ENCODE results near the gene NPR3.

NPR3 gene

DNA sequence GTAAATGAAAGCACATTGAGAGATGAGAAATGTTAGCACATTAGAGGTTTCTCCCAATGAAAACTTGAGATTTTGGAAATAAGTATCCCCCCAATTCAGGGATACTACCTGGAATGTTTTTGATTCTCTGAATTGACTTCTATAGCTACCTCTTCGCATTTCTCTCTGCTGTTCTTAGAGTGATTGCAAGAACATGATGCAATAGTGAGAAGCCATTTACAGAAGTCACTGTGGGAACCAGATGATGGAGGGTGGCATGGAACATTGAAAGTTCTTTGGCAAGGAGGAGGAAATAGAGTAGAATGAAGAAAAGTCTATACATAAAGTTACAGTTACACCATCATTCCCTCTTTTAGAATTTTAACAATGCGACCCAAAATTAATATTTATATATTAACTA is 9.2 kb downstream of the NPR3 start:
- TF ChIP-seq, protein P1, sequence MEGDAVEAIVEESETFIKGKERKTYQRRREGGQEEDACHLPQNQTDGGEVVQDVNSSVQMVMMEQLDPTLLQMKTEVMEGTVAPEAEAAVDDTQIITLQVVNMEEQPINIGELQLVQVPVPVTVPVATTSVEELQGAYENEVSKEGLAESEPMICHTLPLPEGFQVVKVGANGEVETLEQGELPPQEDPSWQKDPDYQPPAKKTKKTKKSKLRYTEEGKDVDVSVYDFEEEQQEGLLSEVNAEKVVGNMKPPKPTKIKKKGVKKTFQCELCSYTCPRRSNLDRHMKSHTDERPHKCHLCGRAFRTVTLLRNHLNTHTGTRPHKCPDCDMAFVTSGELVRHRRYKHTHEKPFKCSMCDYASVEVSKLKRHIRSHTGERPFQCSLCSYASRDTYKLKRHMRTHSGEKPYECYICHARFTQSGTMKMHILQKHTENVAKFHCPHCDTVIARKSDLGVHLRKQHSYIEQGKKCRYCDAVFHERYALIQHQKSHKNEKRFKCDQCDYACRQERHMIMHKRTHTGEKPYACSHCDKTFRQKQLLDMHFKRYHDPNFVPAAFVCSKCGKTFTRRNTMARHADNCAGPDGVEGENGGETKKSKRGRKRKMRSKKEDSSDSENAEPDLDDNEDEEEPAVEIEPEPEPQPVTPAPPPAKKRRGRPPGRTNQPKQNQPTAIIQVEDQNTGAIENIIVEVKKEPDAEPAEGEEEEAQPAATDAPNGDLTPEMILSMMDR (IDR thresholded peaks at IDR 0.05; ENCODE audit: insufficient read depth, low read depth, low read length, missing control alignments) = no peak
- no peak for DNase-seq (ENCODE audit: low read depth)

DNA sequence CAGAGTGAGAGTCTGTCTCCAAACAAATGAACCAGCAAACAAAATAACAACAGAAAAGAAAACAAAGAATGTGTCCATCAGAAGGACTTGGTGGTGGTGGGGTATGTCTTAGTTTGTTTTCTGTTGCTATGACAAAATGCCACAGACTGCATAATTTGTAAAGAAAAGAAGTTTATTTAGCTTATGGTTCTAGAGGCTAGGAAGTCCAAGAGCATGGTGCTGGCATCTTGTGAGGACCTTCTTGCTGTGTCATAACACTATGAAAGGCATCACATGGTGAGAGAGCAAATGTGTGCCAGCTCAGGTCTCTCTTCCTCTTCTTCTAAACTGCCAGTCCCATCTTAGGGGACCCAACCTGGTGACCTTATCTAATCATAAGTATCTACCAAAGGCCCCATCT is 10.5 kb downstream of the NPR3 start:
- TF ChIP-seq, protein P1 (IDR thresholded peaks at IDR 0.05; ENCODE audit: insufficient read depth, low read depth, low read length, missing control alignments) = no peak
- no peak overlapping the region for H3K4me3 ChIP-seq (ENCODE audit: low read length)
- DNase-seq (ENCODE audit: low read depth) = no peak

More for the DNA sequence above, 9.2 kb downstream of the NPR3 start:
- no peak overlapping the region for H3K4me3 ChIP-seq (ENCODE audit: low read length)

DNA sequence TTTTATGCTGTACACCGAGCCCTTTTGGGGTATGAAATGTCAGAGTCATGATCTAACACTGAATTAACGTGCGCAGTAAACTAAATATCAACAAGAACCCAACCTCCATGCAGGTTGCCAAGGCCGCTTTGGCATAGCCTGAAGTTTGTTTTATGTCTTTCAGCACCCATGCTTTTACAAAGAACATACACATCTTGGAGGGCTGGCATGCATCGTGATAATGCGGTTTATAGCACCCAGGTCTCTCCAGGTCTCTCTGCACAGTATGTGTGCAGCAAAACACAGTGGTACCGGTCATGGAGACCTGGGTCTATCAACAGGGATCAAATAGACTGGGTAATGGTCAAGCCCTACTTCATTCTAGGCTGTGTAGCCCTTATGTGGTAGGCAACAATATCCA is 11.8 kb downstream of the NPR3 start:
- TF ChIP-seq, protein P1 (IDR thresholded peaks at IDR 0.05; ENCODE audit: insufficient read depth, low read depth, low read length, missing control alignments) = no peak
- H3K4me3 ChIP-seq (ENCODE audit: low read length) = no peak overlapping the region
- DNase-seq (ENCODE audit: low read depth) = no peak

DNA sequence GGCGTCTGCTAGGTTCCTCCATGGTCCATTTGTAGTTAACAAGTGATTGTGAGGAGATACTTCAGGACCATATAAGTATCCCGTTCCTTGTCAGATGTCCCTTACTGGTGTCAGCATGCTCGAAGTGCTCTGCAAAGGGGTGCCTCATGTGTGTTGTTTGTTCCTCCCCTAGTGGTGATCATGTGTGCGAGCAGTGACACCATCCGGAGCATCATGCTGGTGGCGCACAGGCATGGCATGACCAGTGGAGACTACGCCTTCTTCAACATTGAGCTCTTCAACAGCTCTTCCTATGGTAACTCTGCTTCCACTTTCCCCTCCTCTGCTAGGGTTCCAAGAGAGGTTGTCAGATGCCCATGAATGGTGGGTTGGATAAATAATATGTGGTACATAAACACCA is 13.4 kb downstream of the NPR3 start:
- TF ChIP-seq, protein P1 (IDR thresholded peaks at IDR 0.05; ENCODE audit: insufficient read depth, low read depth, low read length, missing control alignments) = no peak
- H3K4me3 ChIP-seq (ENCODE audit: low read length) = no peak overlapping the region
- DNase-seq (ENCODE audit: low read depth) = no peak

DNA sequence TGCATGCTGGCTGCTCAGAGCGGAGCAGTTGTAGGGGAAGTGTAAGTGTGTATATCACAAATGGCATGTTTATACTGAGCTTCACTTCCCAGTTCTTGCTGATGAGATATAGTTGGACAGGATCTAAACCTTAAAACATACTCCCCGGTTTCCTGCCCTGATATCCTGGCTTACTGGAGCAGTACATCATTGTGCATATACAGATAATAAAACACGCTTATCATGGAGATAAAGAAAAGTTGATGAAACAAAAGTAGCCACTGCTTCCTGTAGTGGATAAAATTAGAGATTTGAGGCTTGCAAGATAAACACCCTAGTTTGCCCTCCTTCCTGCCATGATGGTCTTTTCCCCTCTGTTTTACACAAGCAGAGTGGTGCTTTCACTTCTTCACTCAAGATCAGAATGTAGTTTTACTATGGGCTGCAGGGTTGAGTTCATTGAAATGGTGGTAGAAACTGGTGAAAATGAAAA is 15.0 kb downstream of the NPR3 start:
- no peak overlapping the region for H3K4me3 ChIP-seq (ENCODE audit: low read length)
- DNase-seq (ENCODE audit: low read depth) = no peak
- TF ChIP-seq, protein P1 (IDR thresholded peaks at IDR 0.05; ENCODE audit: insufficient read depth, low read depth, low read length, missing control alignments) = no peak

DNA sequence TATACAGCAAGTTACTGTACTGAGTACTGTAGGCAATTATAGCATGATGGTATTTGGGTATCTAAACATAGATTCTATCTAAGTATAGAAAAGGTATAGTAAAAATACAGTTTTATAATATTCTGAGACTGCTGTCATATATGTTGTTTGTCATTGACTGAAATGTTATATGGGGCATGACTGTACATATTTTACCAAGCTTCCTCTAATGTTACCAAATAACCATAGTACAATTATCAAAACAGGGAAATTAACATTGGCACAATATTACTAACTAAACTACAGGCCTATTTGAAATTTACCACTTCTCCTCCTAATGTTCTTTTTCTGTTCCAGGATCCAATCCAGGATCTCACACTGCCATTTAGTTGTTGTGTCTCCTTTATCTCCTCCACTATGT is 18.5 kb downstream of the NPR3 start:
- no peak for DNase-seq (ENCODE audit: low read depth)
- TF ChIP-seq, protein P1 (IDR thresholded peaks at IDR 0.05; ENCODE audit: insufficient read depth, low read depth, low read length, missing control alignments) = no peak
- no peak overlapping the region for H3K4me3 ChIP-seq (ENCODE audit: low read length)

DNA sequence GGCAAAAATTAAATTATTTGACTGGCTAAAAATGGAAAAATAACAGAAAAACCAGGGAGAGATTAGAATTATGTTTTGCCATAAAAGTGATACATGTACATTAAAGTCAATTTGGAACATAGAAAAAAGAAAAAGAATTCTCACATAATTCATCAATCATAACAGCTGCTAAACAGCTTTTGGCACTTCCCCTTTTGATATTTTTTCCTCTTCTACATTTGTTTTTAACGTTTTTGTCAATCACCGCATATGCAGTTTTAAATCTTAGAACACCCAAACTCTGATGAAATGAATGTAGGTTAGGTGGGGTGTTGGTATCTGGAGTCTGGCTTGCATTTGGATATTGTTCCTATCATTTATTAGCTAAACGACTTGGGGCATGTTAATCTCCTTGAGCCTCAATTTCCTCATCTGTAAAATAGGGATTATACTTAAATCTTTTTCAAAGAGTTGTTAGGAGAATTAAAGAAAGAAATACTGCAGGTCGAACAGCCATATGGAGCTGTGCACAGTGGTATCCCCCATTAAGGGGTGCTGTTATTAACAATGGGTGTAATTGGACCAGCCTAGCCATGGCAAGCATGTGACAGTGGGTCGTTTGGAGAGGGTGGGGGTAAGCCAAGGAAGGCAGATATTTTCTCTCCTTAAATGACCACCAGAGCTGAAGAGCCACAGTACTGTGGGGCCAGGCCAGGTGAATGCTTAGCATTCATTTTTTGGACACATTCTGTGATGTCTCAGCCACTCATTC is 22.6 kb downstream of the NPR3 start:
- no peak overlapping the region for H3K4me3 ChIP-seq (ENCODE audit: low read length)
- TF ChIP-seq, protein P1 (IDR thresholded peaks at IDR 0.05; ENCODE audit: insufficient read depth, low read depth, low read length, missing control alignments) = no peak
- DNase-seq (ENCODE audit: low read depth) = no peak
